Astrocyte of the cerebellum (primary cell): ENCODE data around the gene TXNRD1.

Experiments
- DNase-seq: peaks from one replicate; pipeline ENCODE4 v3.0.0-alpha.2; 2011; ENCODE audit warnings: low read depth
- H3K4me3 ChIP-seq: 2 replicates; pipeline ENCODE4 v1.5.1; 2011; ENCODE audit warnings: mild to moderate bottlenecking, low read depth, low read length, moderate library complexity
- CTCF ChIP-seq: IDR thresholded peaks from 2 replicates; pipeline ENCODE4 v1.5.1; 2012; ENCODE audit warnings: low read length, low read depth, moderate library complexity, mild to moderate bottlenecking; ENCODE audit errors: missing control alignments
- in situ Hi-C: cut with HindIII; loops from 2 replicates; pipeline ENCODE4 v1.10.0; 2017; ENCODE audit warnings: low sequenced_read_pairs

The TXNRD1 gene

GRCh38 chr12:104248444-104248843 is 32.9 kb downstream of the TXNRD1 start:
- in situ Hi-C loops = no loop called here
- H3K4me3 ChIP-seq = no peak overlapping the region
- no peak for DNase-seq
- no peak for TF ChIP-seq CTCF

GRCh38 chr12:104249017-104249416 is 33.4 kb downstream of the TXNRD1 start:
- in situ Hi-C loops = no loop called here
- no peak for DNase-seq
- no peak overlapping the region for H3K4me3 ChIP-seq
- no peak for TF ChIP-seq CTCF

GRCh38 chr12:104249898-104250297 is 34.3 kb downstream of the TXNRD1 start:
- TF ChIP-seq CTCF = no peak
- DNase-seq = no peak
- in situ Hi-C loops = no loop called here
- H3K4me3 ChIP-seq = no peak overlapping the region

GRCh38 chr12:104250366-104251125 is 35.0 kb downstream of the TXNRD1 start:
- H3K4me3 ChIP-seq = no peak overlapping the region
- no peak for DNase-seq
- in situ Hi-C loops = no loop called here
- no peak for TF ChIP-seq CTCF

- H3K4me3 ChIP-seq = no peak overlapping the region
- DNase-seq = no peak
- in situ Hi-C loops = no loop called here
- no peak for TF ChIP-seq CTCF
Measured at GRCh38 chr12:104257913-104258472, 42.4 kb downstream of the TXNRD1 start.

- in situ Hi-C loops = no loop called here
- DNase-seq = no peak
- no peak overlapping the region for H3K4me3 ChIP-seq
- TF ChIP-seq CTCF = no peak
Measured at GRCh38 chr12:104258476-104259067, 43.0 kb downstream of the TXNRD1 start.
